ENCODE data around the gene CD4. TPM values are rescaled to one million over a fixed set of nuclear protein-coding genes. Genes with fewer than 3 reads are reported as not detected.
"Not testable (repeated sequence)": the region's sequence is repeated elsewhere in the genome, so short reads cannot be mapped to it uniquely, and the experiment has no call there.

The CD4 gene
- total RNA-seq, result 0.60 and 0.62 TPM in 2 replicates
- long read RNA-seq, partial matches to known transcripts, result 0 of 1 reads
- long read RNA-seq, other reads (novel, unspliced or antisense), result 0 of 1 reads

- peaks cover 15% of the 10 kb centered on the region for H3K4me1 Mint-ChIP-seq (ENCODE audit: unreplicated experiment)
- no peak within 1 kb of the TSS for H3K4me3 Mint-ChIP-seq (ENCODE audit: unreplicated experiment)
- DNase-seq (ENCODE audit: extremely low spot score, unreplicated experiment), result no peak
- no peak within 1 kb of the TSS for H3K27ac Mint-ChIP-seq (ENCODE audit: unreplicated experiment)
- H3K9me3 Mint-ChIP-seq (ENCODE audit: unreplicated experiment), result no peaks in the 10 kb centered on the region
- H3K27me3 Mint-ChIP-seq (ENCODE audit: unreplicated experiment), result peaks cover 2% of the 10 kb centered on the region
- no peaks in the 10 kb centered on the region for H3K36me3 Mint-ChIP-seq (ENCODE audit: unreplicated experiment)
- no peak for TF ChIP-seq CTCF (IDR thresholded peaks at IDR 0.05)
These were observed at the start of gene CD4 for GRCh38 chr12:6788972-6789924. Gene CD4, plus strand, starts transcription at chr12:6789528. Its CDS starts 10,611 bp downstream, at chr12:6800139.

GRCh38 chr12:6742080-6742479 is 47.2 kb upstream of the CD4 start:
- H3K27ac Mint-ChIP-seq (ENCODE audit: unreplicated experiment); H3K27me3 Mint-ChIP-seq (ENCODE audit: unreplicated experiment); DNase-seq (ENCODE audit: extremely low spot score, unreplicated experiment); H3K4me3 Mint-ChIP-seq (ENCODE audit: unreplicated experiment); H3K9me3 Mint-ChIP-seq (ENCODE audit: unreplicated experiment); H3K36me3 Mint-ChIP-seq (ENCODE audit: unreplicated experiment); H3K4me1 Mint-ChIP-seq (ENCODE audit: unreplicated experiment): not testable (repeated sequence)

GRCh38 chr12:6742834-6743233 is 46.5 kb upstream of the CD4 start:
- H3K4me1 Mint-ChIP-seq (ENCODE audit: unreplicated experiment), result peaks cover 5% of the 10 kb centered on the region
- no peaks in the 10 kb centered on the region for H3K27me3 Mint-ChIP-seq (ENCODE audit: unreplicated experiment)
- no peak overlapping the region for H3K4me3 Mint-ChIP-seq (ENCODE audit: unreplicated experiment)
- TF ChIP-seq CTCF (IDR thresholded peaks at IDR 0.05), result no peak
- H3K36me3 Mint-ChIP-seq (ENCODE audit: unreplicated experiment), result peaks cover 11% of the 10 kb centered on the region
- H3K9me3 Mint-ChIP-seq (ENCODE audit: unreplicated experiment), result no peaks in the 10 kb centered on the region
- no peak overlapping the region for H3K27ac Mint-ChIP-seq (ENCODE audit: unreplicated experiment)
- DNase-seq (ENCODE audit: extremely low spot score, unreplicated experiment), result no peak

- not testable (repeated sequence) for H3K27ac Mint-ChIP-seq (ENCODE audit: unreplicated experiment); H3K4me1 Mint-ChIP-seq (ENCODE audit: unreplicated experiment); H3K9me3 Mint-ChIP-seq (ENCODE audit: unreplicated experiment); H3K4me3 Mint-ChIP-seq (ENCODE audit: unreplicated experiment); DNase-seq (ENCODE audit: extremely low spot score, unreplicated experiment); H3K27me3 Mint-ChIP-seq (ENCODE audit: unreplicated experiment)
- peaks cover 15% of the 10 kb centered on the region for H3K36me3 Mint-ChIP-seq (ENCODE audit: unreplicated experiment)
These were observed 46.0 kb upstream of the CD4 start for GRCh38 chr12:6743300-6743699.

GRCh38 chr12:6745741-6746525 is 43.4 kb upstream of the CD4 start:
- Mint-ChIP-seq H3K27me3 (ENCODE audit: unreplicated experiment) (no peaks in the 10 kb centered on the region), H3K36me3 (ENCODE audit: unreplicated experiment) (peaks cover 32% of the 10 kb centered on the region), H3K4me3 (ENCODE audit: unreplicated experiment) (no peak overlapping the region), H3K4me1 (ENCODE audit: unreplicated experiment) (peaks cover 5% of the 10 kb centered on the region), H3K9me3 (ENCODE audit: unreplicated experiment) (no peaks in the 10 kb centered on the region), H3K27ac (ENCODE audit: unreplicated experiment) (no peak overlapping the region)
- no peak for DNase-seq (ENCODE audit: extremely low spot score, unreplicated experiment)
- no peak for TF ChIP-seq CTCF (IDR thresholded peaks at IDR 0.05)

Data from osteocyte (in vitro differentiated cells).